HCT116 (cell line): ENCODE measurements around the gene CNDP2. TPM values are rescaled to one million over a fixed set of nuclear protein-coding genes. Genes with fewer than 3 reads are reported as not detected.

ENCODE experiments used
- ATAC-seq: fragments of 200-7000 bp; cut with Tn5 transposase; 2 replicates; pipeline ENCODE4 v1.9.1; 2020; ENCODE audit warnings: mild to moderate bottlenecking, moderate library complexity
- BruUV-seq: library from RNA; stranded (reverse); fragments of 400-500 nt; replicated peaks from 2 replicates; lab custom pipeline; 2021; lab: Mats Ljungman, UMichigan
- CTCF ChIA-PET: fragments of 300-600 bp; sonication (Branson Sonifier 250); formaldehyde crosslinking; loops from one replicate; lab custom pipeline; 2021; ENCODE audit warnings: antibody characterized with exemption; lab: Charles Lee
- POLR2A ChIA-PET: fragments of 300-600, 350-600 bp; sonication (Branson Sonifier 250); formaldehyde crosslinking; loops from one replicate; lab custom pipeline; 2021; ENCODE audit warnings: antibody characterized with exemption; lab: Charles Lee
- RAD21 ChIA-PET, 2 experiments: fragments of 300-600 bp; sonication (Branson Sonifier 250); formaldehyde crosslinking; loops; one replicate each; lab custom pipeline; 2023; ENCODE audit warnings: low total read pairs in 2 of 2; ENCODE audit not compliant: uncharacterized antibody in 2 of 2, unreplicated experiment in 2 of 2, low non-redundant PET in 1 of 2; lab: Charles Lee
- DNase-seq: peaks from one replicate; pipeline ENCODE4 v3.0.0-alpha.2; 2010; ENCODE audit warnings: low read depth, low spot score
- H2AFZ ChIP-seq: fragments of 200-600 bp; shearing (Covaris generic), sonication (generic); 2 replicates; pipeline ENCODE4 v1.6.1; 2017; ENCODE audit warnings: low read depth, mixed run types, mixed read lengths, antibody characterized with exemption, low read length; ENCODE audit not compliant: poor library complexity, severe bottlenecking
- H3K27ac ChIP-seq: 2 replicates; pipeline ENCODE4 v1.5.1; 2012; ENCODE audit warnings: low read depth, low read length
- H3K27me3 ChIP-seq: fragments of 200-600 bp; sonication (generic); 2 replicates; pipeline ENCODE4 v1.6.1; 2016; ENCODE audit warnings: mixed run types, low read length, mixed read lengths; ENCODE audit not compliant: insufficient read depth
- H3K36me3 ChIP-seq, 2 experiments: fragments of 200-500 bp in 1 of 2; fragments of 200-600 bp in 1 of 2; sonication (Bioruptor generic) in 1 of 2; sonication (generic) in 1 of 2; 2 replicates each; pipeline versions ENCODE4 v1.5.1 to v1.6.1; 2014 to 2016; ENCODE audit warnings: low read length in 2 of 2, inconsistent platforms in 1 of 2, mixed read lengths in 1 of 2, mixed run types in 1 of 2; ENCODE audit not compliant: insufficient read depth in 2 of 2, control insufficient read depth in 1 of 2
- H3K4me1 ChIP-seq, 2 experiments: fragments of 200-600 bp in 1 of 2; sonication (generic) in 1 of 2; 2 replicates each; pipeline versions ENCODE4 v1.5.1 to v1.6.1; 2012 to 2017; ENCODE audit warnings: low read length in 2 of 2, inconsistent platforms in 1 of 2, mild to moderate bottlenecking in 1 of 2, mixed read lengths in 1 of 2, mixed run types in 1 of 2, moderate library complexity in 1 of 2; ENCODE audit not compliant: insufficient read depth in 2 of 2, control insufficient read depth in 1 of 2
- H3K4me2 ChIP-seq: fragments of 200-600 bp; sonication (generic); 2 replicates; pipeline ENCODE4 v1.6.1; 2017; ENCODE audit warnings: mixed run types, low read length, mixed read lengths
- H3K4me3 ChIP-seq, 2 experiments: fragments of 200-600 bp in 1 of 2; sonication (generic) in 1 of 2; replicated peaks in 1 of 2; 2 replicates each; pipeline ENCODE4 v1.5.1; 2011 to 2016; ENCODE audit warnings: low read length in 2 of 2, control low read depth in 1 of 2, low read depth in 1 of 2, mild to moderate bottlenecking in 1 of 2, mixed read lengths in 1 of 2, mixed run types in 1 of 2
- H3K79me2 ChIP-seq: fragments of 200-600 bp; sonication (generic); 2 replicates; pipeline ENCODE4 v1.6.1; 2017; ENCODE audit warnings: mild to moderate bottlenecking, mixed run types, low read length, moderate library complexity, mixed read lengths; ENCODE audit not compliant: insufficient read depth
- H3K9ac ChIP-seq: fragments of 200-600 bp; sonication (generic); 2 replicates; pipeline ENCODE4 v1.6.1; 2016; ENCODE audit warnings: low read length, mixed read lengths
- H3K9me2 ChIP-seq: fragments of 200-600 bp; sonication (generic), shearing (Covaris generic); 2 replicates; pipeline ENCODE4 v1.6.1; 2017; ENCODE audit warnings: mixed run types, mild to moderate bottlenecking, moderate library complexity; ENCODE audit not compliant: insufficient read depth
- H3K9me3 ChIP-seq, 2 experiments: fragments of 200-500 bp in 1 of 2; fragments of 200-600 bp in 1 of 2; sonication (Bioruptor generic) in 1 of 2; sonication (generic) in 1 of 2; 2 replicates each; pipeline ENCODE4 v1.6.1; 2014 to 2017; ENCODE audit warnings: low read length in 2 of 2, mixed read lengths in 2 of 2, inconsistent platforms in 1 of 2, low read depth in 1 of 2, mild to moderate bottlenecking in 1 of 2, mixed run types in 1 of 2, moderate library complexity in 1 of 2; ENCODE audit not compliant: control insufficient read depth in 1 of 2, insufficient read depth in 1 of 2
- H4K20me1 ChIP-seq: fragments of 200-600 bp; sonication (generic), shearing (Covaris generic); 2 replicates; pipeline ENCODE4 v1.6.1; 2017; ENCODE audit warnings: mixed run types, mild to moderate bottlenecking, moderate library complexity; ENCODE audit not compliant: insufficient read depth
- CBX3 ChIP-seq: IDR thresholded peaks from 2 replicates; pipeline ENCODE4 v1.6.1; 2012; ENCODE audit warnings: low read depth
- EGR1 ChIP-seq: IDR thresholded peaks from 2 replicates; pipeline ENCODE4 v1.6.1; 2012; ENCODE audit warnings: low read depth
- EZH2phosphoT487 ChIP-seq: fragments of 200-600 bp; IDR thresholded peaks from 2 replicates; pipeline ENCODE4 v1.6.1; 2018; ENCODE audit warnings: antibody characterized with exemption, borderline replicate concordance
- FOSL1 ChIP-seq: IDR thresholded peaks from 2 replicates; pipeline ENCODE4 v1.6.1; 2012; ENCODE audit warnings: low read depth
- JUND ChIP-seq: IDR thresholded peaks from 2 replicates; pipeline ENCODE4 v1.6.1; 2012
- SIN3A ChIP-seq: IDR thresholded peaks from 2 replicates; pipeline ENCODE4 v1.6.1; 2012; ENCODE audit warnings: low read depth
- SP1 ChIP-seq: IDR thresholded peaks from 2 replicates; pipeline ENCODE4 v1.6.1; 2012; ENCODE audit warnings: low read depth
- ZFX ChIP-seq: fragments of 450-650 bp; IDR thresholded peaks from 2 replicates; pipeline ENCODE4 v1.6.1; 2017
- ZNF274 ChIP-seq: fragments of 200-500 bp; sonication (Bioruptor generic); IDR thresholded peaks from 2 replicates; pipeline ENCODE4 v1.6.1; 2014; ENCODE audit warnings: mild to moderate bottlenecking, low read depth, low read length, inconsistent platforms
- intact Hi-C: fragments of 100-400 bp; cut with micrococcal nuclease; formaldehyde crosslinking; loops from 2 replicates; pipeline ENCODE4 v1.10.0; 2022
- total RNA-seq: library from RNA; stranded (reverse); gene quantifications from one replicate; pipeline ENCODE4 v1.2.1, GENCODE V29; 2021; ENCODE audit not compliant: unreplicated experiment
- TF ChIP-seq, protein P1 (sequence below): IDR thresholded peaks from 2 replicates; pipeline ENCODE4 v1.6.1; 2012; ENCODE audit warnings: low read depth
- TF ChIP-seq, protein P2 (sequence below): IDR thresholded peaks from 2 replicates; pipeline ENCODE4 v1.6.1; 2011; ENCODE audit warnings: mild to moderate bottlenecking, low read length, moderate library complexity; ENCODE audit not compliant: insufficient replicate concordance; ENCODE audit errors: extremely low read depth
- TF ChIP-seq, protein P3 (sequence below), 3 experiments: fragments of 200-600 bp in 1 of 3; sonication (generic) in 1 of 3; IDR thresholded peaks in 2 of 3; conservative IDR thresholded peaks in 1 of 3; 2 replicates each; pipeline ENCODE4 v1.5.1; 2012 to 2017; ENCODE audit warnings: low read depth in 2 of 3, low read length in 2 of 3, antibody characterized with exemption in 1 of 3, borderline replicate concordance in 1 of 3, control low read depth in 1 of 3, mild to moderate bottlenecking in 1 of 3, mixed read lengths in 1 of 3, mixed run types in 1 of 3, moderate library complexity in 1 of 3; ENCODE audit not compliant: insufficient read depth in 1 of 3
- TF ChIP-seq, protein P4 (sequence below): IDR thresholded peaks from 2 replicates; pipeline ENCODE4 v1.6.1; 2012
- TF ChIP-seq, protein P5 (sequence below): IDR thresholded peaks from 2 replicates; pipeline ENCODE4 v1.6.1; 2012

CNDP2 gene
- total RNA-seq, 1 experiment from 2014 or later, result 112 TPM

DNA sequence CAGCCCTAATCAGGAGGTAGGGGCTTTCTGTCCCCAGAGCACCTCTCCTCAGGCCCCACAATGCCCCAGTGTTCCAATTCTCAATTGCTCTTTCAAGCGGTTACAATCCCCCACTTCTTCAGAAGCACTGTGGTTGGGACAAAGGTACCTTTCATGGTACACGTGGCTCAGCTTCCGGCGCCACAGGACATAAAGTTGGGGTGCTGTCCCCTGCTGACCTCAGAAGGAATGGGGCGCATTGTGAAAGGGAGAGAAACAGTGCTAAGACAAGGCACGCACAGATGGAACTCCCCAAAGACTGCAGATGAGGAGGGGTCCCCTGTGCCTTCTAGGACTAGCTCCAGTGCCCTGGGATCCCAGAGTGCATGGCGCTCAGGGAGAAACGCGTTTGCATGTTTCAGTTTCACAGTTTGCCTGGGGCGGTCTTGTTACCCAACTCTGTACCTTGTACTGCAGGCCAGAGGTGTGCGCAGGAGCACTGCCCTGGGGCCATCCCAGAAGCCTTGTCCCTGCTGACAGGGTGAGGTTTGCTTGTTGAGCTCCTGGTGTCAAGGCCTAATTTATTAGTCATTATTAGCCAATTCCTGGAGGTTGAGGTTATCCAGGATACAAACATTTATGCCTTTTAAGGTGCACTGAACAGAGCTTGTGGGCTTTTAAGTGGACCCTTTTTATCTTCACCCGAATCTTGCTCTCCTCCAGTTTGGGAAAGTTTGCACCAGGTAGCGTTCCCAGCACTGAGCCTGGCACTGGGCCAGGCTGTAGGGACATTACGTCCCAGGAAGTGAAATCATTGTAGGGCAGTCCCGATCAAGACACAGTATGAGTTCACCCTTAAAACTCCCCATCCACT lies 45.8 kb downstream of the CNDP2 start:
- no peak for DNase-seq
- Histone ChIP-seq H3K9me3 (no peaks in the 10 kb centered on the region), H3K27ac (no peak overlapping the region), H3K4me2 (no peak overlapping the region), H3K36me3 (no peaks in the 10 kb centered on the region), H3K9ac (no peak overlapping the region), H3K4me1 (no peaks in the 10 kb centered on the region), H3K79me2 (no peaks in the 10 kb centered on the region), H2AFZ (no peak overlapping the region), H3K27me3 (0 out of 2 replicates have a peak, but pooled peaks cover 3% of the 10 kb centered on the region), H3K9me2 (no peaks in the 10 kb centered on the region), H4K20me1 (no peaks in the 10 kb centered on the region), H3K4me3 (no peak overlapping the region)
- no peak for TF ChIP-seq JUND
- TF ChIP-seq EZH2phosphoT487, result no peak
- TF ChIP-seq FOSL1, result no peak
- no peak for TF ChIP-seq ZNF274
- TF ChIP-seq ZFX, result no peak
- TF ChIP-seq, protein P1, sequence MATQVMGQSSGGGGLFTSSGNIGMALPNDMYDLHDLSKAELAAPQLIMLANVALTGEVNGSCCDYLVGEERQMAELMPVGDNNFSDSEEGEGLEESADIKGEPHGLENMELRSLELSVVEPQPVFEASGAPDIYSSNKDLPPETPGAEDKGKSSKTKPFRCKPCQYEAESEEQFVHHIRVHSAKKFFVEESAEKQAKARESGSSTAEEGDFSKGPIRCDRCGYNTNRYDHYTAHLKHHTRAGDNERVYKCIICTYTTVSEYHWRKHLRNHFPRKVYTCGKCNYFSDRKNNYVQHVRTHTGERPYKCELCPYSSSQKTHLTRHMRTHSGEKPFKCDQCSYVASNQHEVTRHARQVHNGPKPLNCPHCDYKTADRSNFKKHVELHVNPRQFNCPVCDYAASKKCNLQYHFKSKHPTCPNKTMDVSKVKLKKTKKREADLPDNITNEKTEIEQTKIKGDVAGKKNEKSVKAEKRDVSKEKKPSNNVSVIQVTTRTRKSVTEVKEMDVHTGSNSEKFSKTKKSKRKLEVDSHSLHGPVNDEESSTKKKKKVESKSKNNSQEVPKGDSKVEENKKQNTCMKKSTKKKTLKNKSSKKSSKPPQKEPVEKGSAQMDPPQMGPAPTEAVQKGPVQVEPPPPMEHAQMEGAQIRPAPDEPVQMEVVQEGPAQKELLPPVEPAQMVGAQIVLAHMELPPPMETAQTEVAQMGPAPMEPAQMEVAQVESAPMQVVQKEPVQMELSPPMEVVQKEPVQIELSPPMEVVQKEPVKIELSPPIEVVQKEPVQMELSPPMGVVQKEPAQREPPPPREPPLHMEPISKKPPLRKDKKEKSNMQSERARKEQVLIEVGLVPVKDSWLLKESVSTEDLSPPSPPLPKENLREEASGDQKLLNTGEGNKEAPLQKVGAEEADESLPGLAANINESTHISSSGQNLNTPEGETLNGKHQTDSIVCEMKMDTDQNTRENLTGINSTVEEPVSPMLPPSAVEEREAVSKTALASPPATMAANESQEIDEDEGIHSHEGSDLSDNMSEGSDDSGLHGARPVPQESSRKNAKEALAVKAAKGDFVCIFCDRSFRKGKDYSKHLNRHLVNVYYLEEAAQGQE, result no peak
- TF ChIP-seq, protein P2, sequence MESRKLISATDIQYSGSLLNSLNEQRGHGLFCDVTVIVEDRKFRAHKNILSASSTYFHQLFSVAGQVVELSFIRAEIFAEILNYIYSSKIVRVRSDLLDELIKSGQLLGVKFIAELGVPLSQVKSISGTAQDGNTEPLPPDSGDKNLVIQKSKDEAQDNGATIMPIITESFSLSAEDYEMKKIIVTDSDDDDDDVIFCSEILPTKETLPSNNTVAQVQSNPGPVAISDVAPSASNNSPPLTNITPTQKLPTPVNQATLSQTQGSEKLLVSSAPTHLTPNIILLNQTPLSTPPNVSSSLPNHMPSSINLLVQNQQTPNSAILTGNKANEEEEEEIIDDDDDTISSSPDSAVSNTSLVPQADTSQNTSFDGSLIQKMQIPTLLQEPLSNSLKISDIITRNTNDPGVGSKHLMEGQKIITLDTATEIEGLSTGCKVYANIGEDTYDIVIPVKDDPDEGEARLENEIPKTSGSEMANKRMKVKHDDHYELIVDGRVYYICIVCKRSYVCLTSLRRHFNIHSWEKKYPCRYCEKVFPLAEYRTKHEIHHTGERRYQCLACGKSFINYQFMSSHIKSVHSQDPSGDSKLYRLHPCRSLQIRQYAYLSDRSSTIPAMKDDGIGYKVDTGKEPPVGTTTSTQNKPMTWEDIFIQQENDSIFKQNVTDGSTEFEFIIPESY, result no peak
- no peak for TF ChIP-seq EGR1
- TF ChIP-seq, protein P3, sequence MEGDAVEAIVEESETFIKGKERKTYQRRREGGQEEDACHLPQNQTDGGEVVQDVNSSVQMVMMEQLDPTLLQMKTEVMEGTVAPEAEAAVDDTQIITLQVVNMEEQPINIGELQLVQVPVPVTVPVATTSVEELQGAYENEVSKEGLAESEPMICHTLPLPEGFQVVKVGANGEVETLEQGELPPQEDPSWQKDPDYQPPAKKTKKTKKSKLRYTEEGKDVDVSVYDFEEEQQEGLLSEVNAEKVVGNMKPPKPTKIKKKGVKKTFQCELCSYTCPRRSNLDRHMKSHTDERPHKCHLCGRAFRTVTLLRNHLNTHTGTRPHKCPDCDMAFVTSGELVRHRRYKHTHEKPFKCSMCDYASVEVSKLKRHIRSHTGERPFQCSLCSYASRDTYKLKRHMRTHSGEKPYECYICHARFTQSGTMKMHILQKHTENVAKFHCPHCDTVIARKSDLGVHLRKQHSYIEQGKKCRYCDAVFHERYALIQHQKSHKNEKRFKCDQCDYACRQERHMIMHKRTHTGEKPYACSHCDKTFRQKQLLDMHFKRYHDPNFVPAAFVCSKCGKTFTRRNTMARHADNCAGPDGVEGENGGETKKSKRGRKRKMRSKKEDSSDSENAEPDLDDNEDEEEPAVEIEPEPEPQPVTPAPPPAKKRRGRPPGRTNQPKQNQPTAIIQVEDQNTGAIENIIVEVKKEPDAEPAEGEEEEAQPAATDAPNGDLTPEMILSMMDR (IDR thresholded peaks at IDR 0.05 in 2 of 3, conservative IDR thresholded peaks at IDR 0.05 in 1 of 3; ENCODE audit: borderline replicate concordance in 1 of 3, insufficient read depth in 1 of 3, low read depth in 2 of 3, low read length in 2 of 3), result no peak
- TF ChIP-seq, protein P4, sequence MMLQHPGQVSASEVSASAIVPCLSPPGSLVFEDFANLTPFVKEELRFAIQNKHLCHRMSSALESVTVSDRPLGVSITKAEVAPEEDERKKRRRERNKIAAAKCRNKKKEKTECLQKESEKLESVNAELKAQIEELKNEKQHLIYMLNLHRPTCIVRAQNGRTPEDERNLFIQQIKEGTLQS, result no peak
- no peak for TF ChIP-seq SIN3A
- no peak for TF ChIP-seq CBX3
- TF ChIP-seq SP1, result no peak
- TF ChIP-seq, protein P5, sequence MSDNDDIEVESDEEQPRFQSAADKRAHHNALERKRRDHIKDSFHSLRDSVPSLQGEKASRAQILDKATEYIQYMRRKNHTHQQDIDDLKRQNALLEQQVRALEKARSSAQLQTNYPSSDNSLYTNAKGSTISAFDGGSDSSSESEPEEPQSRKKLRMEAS, result no peak
- ChIA-PET RAD21 (no interaction called here), CTCF (interaction anchor here (1.6 kb wide), 1 partner anchor 10 kb away, joined by 6 read pairs; no protein-coding TSS in a partner anchor), POLR2A (no interaction called here)
- intact Hi-C loops, result no loop called here
- ATAC-seq, result no peak
- BruUV-seq, result no TSS peak
